Measurements from ENCODE around the gene RPS6KA4. TPM values are rescaled to one million over a fixed set of nuclear protein-coding genes. Genes with fewer than 3 reads are reported as not detected.

The RPS6KA4 gene
- total RNA-seq, 1 donor from 2014 or later, result 13.6 TPM

- Histone ChIP-seq H3K27me3 (ENCODE audit: control insufficient read depth in 3 of 3, insufficient read depth in 3 of 3, low read length in 3 of 3) (no peaks in the 10 kb centered on the region), H3K4me3 (ENCODE audit: low read length in 3 of 3) (no peak overlapping the region), H3K9me3 (ENCODE audit: control insufficient read depth in 3 of 3, low read length in 3 of 3) (no peaks in the 10 kb centered on the region), H3K27ac (ENCODE audit: low read depth, low read length) (no peak overlapping the region), H3K9ac (ENCODE audit: low read depth in 1 of 3, low read length in 3 of 3) (no peak overlapping the region), H3K36me3 (ENCODE audit: control insufficient read depth in 3 of 3, insufficient read depth in 3 of 3, low read length in 3 of 3) (peaks cover 4 to 7% (median 4%) of the 10 kb centered on the region in 3 donors), H3K4me1 (ENCODE audit: control insufficient read depth in 3 of 3, insufficient read depth in 3 of 3, low read length in 3 of 3) (peaks cover 15 to 20% (median 15%) of the 10 kb centered on the region in 3 donors)
Observed at GRCh38 chr11:64327375-64327774, 31.6 kb upstream of the RPS6KA4 start.

GRCh38 chr11:64327993-64328392, 31.0 kb upstream of the RPS6KA4 start:
- no peaks in the 10 kb centered on the region for H3K9me3 ChIP-seq (ENCODE audit: control insufficient read depth in 3 of 3, low read length in 3 of 3)
- no peak overlapping the region for H3K27ac ChIP-seq (ENCODE audit: low read depth, low read length)
- H3K4me1 ChIP-seq (ENCODE audit: control insufficient read depth in 3 of 3, insufficient read depth in 3 of 3, low read length in 3 of 3), result peaks cover 15 to 20% (median 15%) of the 10 kb centered on the region in 3 donors
- H3K36me3 ChIP-seq (ENCODE audit: control insufficient read depth in 3 of 3, insufficient read depth in 3 of 3, low read length in 3 of 3), result peaks cover 0 to under 1% (median under 1%) of the 10 kb centered on the region in 3 donors
- no peak overlapping the region for H3K9ac ChIP-seq (ENCODE audit: low read depth in 1 of 3, low read length in 3 of 3)
- no peak overlapping the region for H3K4me3 ChIP-seq (ENCODE audit: low read length in 3 of 3)
- H3K27me3 ChIP-seq (ENCODE audit: control insufficient read depth in 3 of 3, insufficient read depth in 3 of 3, low read length in 3 of 3), result no peaks in the 10 kb centered on the region

- no peaks in the 10 kb centered on the region for H3K27me3 ChIP-seq (ENCODE audit: control insufficient read depth in 3 of 3, insufficient read depth in 3 of 3, low read length in 3 of 3)
Observed at GRCh38 chr11:64330888-64331287, 28.1 kb upstream of the RPS6KA4 start.

GRCh38 chr11:64331569-64332371, 27.2 kb upstream of the RPS6KA4 start:
- Histone ChIP-seq H3K36me3 (ENCODE audit: control insufficient read depth in 3 of 3, insufficient read depth in 3 of 3, low read length in 3 of 3) (no peaks in the 10 kb centered on the region), H3K27ac (ENCODE audit: low read depth, low read length) (no peak overlapping the region), H3K9ac (ENCODE audit: low read depth in 1 of 3, low read length in 3 of 3) (peak overlapping the region in 1 of 3 donors; percentile 40), H3K4me1 (ENCODE audit: control insufficient read depth in 3 of 3, insufficient read depth in 3 of 3, low read length in 3 of 3) (peaks cover 15 to 20% (median 15%) of the 10 kb centered on the region in 3 donors), H3K9me3 (ENCODE audit: control insufficient read depth in 3 of 3, low read length in 3 of 3) (no peaks in the 10 kb centered on the region), H3K27me3 (ENCODE audit: control insufficient read depth in 3 of 3, insufficient read depth in 3 of 3, low read length in 3 of 3) (no peaks in the 10 kb centered on the region), H3K4me3 (ENCODE audit: low read length in 3 of 3) (peak overlapping the region in 1 of 3 donors; percentile 45)

More at GRCh38 chr11:64330888-64331287, 28.1 kb upstream of the RPS6KA4 start:
- no peaks in the 10 kb centered on the region for H3K9me3 ChIP-seq (ENCODE audit: control insufficient read depth in 3 of 3, low read length in 3 of 3)
- no peak overlapping the region for H3K4me3 ChIP-seq (ENCODE audit: low read length in 3 of 3)
- no peaks in the 10 kb centered on the region for H3K36me3 ChIP-seq (ENCODE audit: control insufficient read depth in 3 of 3, insufficient read depth in 3 of 3, low read length in 3 of 3)
- no peak overlapping the region for H3K27ac ChIP-seq (ENCODE audit: low read depth, low read length)
- peaks cover 15 to 20% (median 15%) of the 10 kb centered on the region in 3 donors for H3K4me1 ChIP-seq (ENCODE audit: control insufficient read depth in 3 of 3, insufficient read depth in 3 of 3, low read length in 3 of 3)
- no peak overlapping the region for H3K9ac ChIP-seq (ENCODE audit: low read depth in 1 of 3, low read length in 3 of 3)

- no peaks in the 10 kb centered on the region for H3K27me3 ChIP-seq (ENCODE audit: control insufficient read depth in 3 of 3, insufficient read depth in 3 of 3, low read length in 3 of 3)
- H3K4me3 ChIP-seq (ENCODE audit: low read length in 3 of 3), result no peak overlapping the region
- no peaks in the 10 kb centered on the region for H3K9me3 ChIP-seq (ENCODE audit: control insufficient read depth in 3 of 3, low read length in 3 of 3)
- H3K36me3 ChIP-seq (ENCODE audit: control insufficient read depth in 3 of 3, insufficient read depth in 3 of 3, low read length in 3 of 3), result no peaks in the 10 kb centered on the region
- H3K27ac ChIP-seq (ENCODE audit: low read depth, low read length), result no peak overlapping the region
- H3K9ac ChIP-seq (ENCODE audit: low read depth in 1 of 3, low read length in 3 of 3), result no peak overlapping the region
- peaks cover 15 to 20% (median 15%) of the 10 kb centered on the region in 3 donors for H3K4me1 ChIP-seq (ENCODE audit: control insufficient read depth in 3 of 3, insufficient read depth in 3 of 3, low read length in 3 of 3)
Observed at GRCh38 chr11:64333556-64333955, 25.4 kb upstream of the RPS6KA4 start.

GRCh38 chr11:64334764-64335735, 23.9 kb upstream of the RPS6KA4 start:
- H3K36me3 ChIP-seq (ENCODE audit: control insufficient read depth in 3 of 3, insufficient read depth in 3 of 3, low read length in 3 of 3), result no peaks in the 10 kb centered on the region
- no peaks in the 10 kb centered on the region for H3K27me3 ChIP-seq (ENCODE audit: control insufficient read depth in 3 of 3, insufficient read depth in 3 of 3, low read length in 3 of 3)
- H3K9me3 ChIP-seq (ENCODE audit: control insufficient read depth in 3 of 3, low read length in 3 of 3), result no peaks in the 10 kb centered on the region
- no peak overlapping the region for H3K4me3 ChIP-seq (ENCODE audit: low read length in 3 of 3)
- no peak overlapping the region for H3K9ac ChIP-seq (ENCODE audit: low read depth in 1 of 3, low read length in 3 of 3)
- H3K4me1 ChIP-seq (ENCODE audit: control insufficient read depth in 3 of 3, insufficient read depth in 3 of 3, low read length in 3 of 3), result peaks cover 5 to 9% (median 6%) of the 10 kb centered on the region in 3 donors
- H3K27ac ChIP-seq (ENCODE audit: low read depth, low read length), result no peak overlapping the region

- H3K27ac ChIP-seq (ENCODE audit: low read depth, low read length), result no peak overlapping the region
- no peaks in the 10 kb centered on the region for H3K27me3 ChIP-seq (ENCODE audit: control insufficient read depth in 3 of 3, insufficient read depth in 3 of 3, low read length in 3 of 3)
- no peak overlapping the region for H3K9ac ChIP-seq (ENCODE audit: low read depth in 1 of 3, low read length in 3 of 3)
- H3K9me3 ChIP-seq (ENCODE audit: control insufficient read depth in 3 of 3, low read length in 3 of 3), result no peaks in the 10 kb centered on the region
- H3K4me3 ChIP-seq (ENCODE audit: low read length in 3 of 3), result no peak overlapping the region
- H3K36me3 ChIP-seq (ENCODE audit: control insufficient read depth in 3 of 3, insufficient read depth in 3 of 3, low read length in 3 of 3), result no peaks in the 10 kb centered on the region
- H3K4me1 ChIP-seq (ENCODE audit: control insufficient read depth in 3 of 3, insufficient read depth in 3 of 3, low read length in 3 of 3), result peaks cover 6 to 7% (median 6%) of the 10 kb centered on the region in 3 donors
Observed at GRCh38 chr11:64337538-64338249, 21.3 kb upstream of the RPS6KA4 start.

GRCh38 chr11:64338716-64339115, 20.2 kb upstream of the RPS6KA4 start:
- H3K27ac ChIP-seq (ENCODE audit: low read depth, low read length), result no peak overlapping the region
- peaks cover 6 to 11% (median 7%) of the 10 kb centered on the region in 3 donors for H3K4me1 ChIP-seq (ENCODE audit: control insufficient read depth in 3 of 3, insufficient read depth in 3 of 3, low read length in 3 of 3)
- no peaks in the 10 kb centered on the region for H3K9me3 ChIP-seq (ENCODE audit: control insufficient read depth in 3 of 3, low read length in 3 of 3)
- no peak overlapping the region for H3K9ac ChIP-seq (ENCODE audit: low read depth in 1 of 3, low read length in 3 of 3)
- no peaks in the 10 kb centered on the region for H3K27me3 ChIP-seq (ENCODE audit: control insufficient read depth in 3 of 3, insufficient read depth in 3 of 3, low read length in 3 of 3)
- no peak overlapping the region for H3K4me3 ChIP-seq (ENCODE audit: low read length in 3 of 3)
- no peaks in the 10 kb centered on the region for H3K36me3 ChIP-seq (ENCODE audit: control insufficient read depth in 3 of 3, insufficient read depth in 3 of 3, low read length in 3 of 3)

GRCh38 chr11:64339286-64339685, 19.7 kb upstream of the RPS6KA4 start:
- no peak overlapping the region for H3K27ac ChIP-seq (ENCODE audit: low read depth, low read length)
- no peak overlapping the region for H3K9ac ChIP-seq (ENCODE audit: low read depth in 1 of 3, low read length in 3 of 3)
- H3K4me1 ChIP-seq (ENCODE audit: control insufficient read depth in 3 of 3, insufficient read depth in 3 of 3, low read length in 3 of 3), result peaks cover 6 to 11% (median 7%) of the 10 kb centered on the region in 3 donors
- H3K36me3 ChIP-seq (ENCODE audit: control insufficient read depth in 3 of 3, insufficient read depth in 3 of 3, low read length in 3 of 3), result no peaks in the 10 kb centered on the region
- H3K27me3 ChIP-seq (ENCODE audit: control insufficient read depth in 3 of 3, insufficient read depth in 3 of 3, low read length in 3 of 3), result no peaks in the 10 kb centered on the region
- H3K9me3 ChIP-seq (ENCODE audit: control insufficient read depth in 3 of 3, low read length in 3 of 3), result no peaks in the 10 kb centered on the region
- no peak overlapping the region for H3K4me3 ChIP-seq (ENCODE audit: low read length in 3 of 3)

Data from skeletal muscle tissue (tissue), 4 donors.